IPS DF 19.7 (cell line): ENCODE data around the gene TMEM158.

Experiments used
- DNase-seq: peaks from one replicate; pipeline ENCODE4 v3.0.0-alpha.2; 2013; ENCODE audit warnings: low read depth, low spot score

The TMEM158 gene

DNA sequence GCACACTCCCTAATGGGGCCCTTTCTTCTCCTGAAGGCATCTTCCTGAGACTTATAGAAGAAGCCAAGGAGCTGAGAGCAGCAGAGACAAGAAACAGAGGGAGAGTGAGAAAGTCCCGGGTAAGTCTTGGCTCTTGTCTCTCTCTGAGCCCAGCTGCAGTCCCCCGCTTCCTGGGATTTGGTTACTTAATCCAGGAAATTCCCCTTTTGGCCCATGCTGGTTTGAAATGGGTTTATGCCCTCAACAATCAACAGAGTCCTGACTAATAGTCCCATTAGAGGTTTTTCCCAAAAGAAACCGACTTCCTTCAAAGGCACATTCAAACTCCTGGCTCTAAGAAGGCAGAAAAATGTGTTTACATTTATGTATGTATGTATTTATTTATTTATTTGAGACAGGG is 22.0 kb downstream of the TMEM158 start:
- DNase-seq, result no peak

DNA sequence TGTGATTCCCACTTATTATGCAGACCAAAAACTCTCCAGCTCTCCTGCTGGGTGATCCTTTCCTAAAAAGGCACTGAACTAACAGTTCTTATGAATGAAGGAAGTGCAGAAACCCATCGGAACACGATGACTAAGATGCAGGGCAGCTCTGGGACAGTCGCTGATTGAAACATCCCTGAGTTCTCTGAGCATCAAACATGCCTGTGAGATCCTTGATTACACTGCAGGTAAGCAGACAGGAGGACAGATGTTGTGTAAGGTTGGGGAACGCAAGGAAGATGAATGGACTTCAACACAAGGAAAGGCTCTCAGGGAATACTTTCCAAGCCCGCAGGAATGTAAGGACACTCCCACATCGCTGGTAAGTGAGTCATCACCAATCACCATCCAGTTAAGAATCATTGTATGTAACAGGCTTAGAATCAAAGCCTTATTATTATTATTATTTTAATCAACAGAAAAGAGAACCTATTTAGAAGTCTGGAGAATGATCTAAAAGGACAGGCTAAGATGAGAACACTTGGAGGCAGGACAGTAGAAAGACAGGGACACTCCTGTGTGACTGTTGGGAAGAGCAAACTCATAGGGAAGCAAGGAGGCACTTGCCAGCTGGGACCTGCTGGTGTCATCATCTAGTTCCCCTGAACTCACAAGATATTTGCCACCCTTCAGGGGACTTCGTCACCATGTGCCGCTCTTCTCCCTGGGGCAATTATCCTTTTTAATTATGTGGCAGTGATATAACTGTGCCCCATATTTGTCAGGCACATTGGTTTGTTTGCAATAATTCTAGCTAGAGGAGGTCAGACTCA is 26.0 kb downstream of the TMEM158 start:
- peak; percentile 56 for DNase-seq

DNA sequence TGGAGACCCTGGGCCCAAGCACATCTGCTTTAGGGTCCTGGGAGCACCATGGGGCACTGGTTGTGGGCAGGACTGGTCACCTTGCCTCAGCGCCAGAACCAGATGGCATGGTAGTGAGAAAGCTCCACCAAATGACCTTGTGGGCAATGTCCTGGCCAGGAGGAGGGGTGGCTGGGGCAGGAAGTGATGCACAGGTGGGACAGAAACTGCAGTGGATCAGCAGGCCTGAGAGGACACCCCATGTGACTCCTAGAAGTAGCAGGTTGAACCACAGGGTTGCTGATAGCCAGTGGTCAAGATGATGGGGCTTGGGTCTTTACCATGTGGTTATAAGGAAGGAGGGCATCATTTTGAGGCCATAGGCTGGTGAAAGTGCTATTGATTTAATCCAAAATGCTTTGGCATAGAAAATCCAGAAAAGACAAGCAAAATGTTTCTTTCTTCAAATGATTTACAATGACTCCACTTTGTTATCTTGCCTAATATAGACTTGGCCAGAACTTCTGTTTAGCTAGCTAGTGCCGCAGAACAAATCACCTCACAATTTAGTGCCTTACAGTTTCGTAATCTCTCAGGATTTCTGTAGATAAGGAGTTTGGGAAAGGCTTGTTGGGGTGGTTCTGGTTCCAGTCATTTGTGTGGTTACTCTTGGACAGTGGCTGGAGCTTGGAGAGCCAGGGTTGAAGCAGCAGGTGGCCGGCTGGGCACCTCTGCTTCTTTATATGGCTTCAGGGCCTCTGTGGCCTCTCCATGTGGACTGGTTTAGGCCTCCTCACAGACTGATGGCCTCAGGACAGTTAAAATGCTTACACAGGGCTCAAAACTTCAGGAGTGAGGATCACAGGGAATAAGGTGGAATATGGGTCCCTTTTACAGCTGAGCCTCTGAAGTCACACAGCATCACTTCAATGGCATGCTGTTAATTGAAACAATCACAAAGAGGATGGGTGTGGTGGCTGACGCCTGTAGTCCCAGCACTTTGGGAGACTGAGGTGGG is 27.5 kb downstream of the TMEM158 start:
- no peak for DNase-seq

DNA sequence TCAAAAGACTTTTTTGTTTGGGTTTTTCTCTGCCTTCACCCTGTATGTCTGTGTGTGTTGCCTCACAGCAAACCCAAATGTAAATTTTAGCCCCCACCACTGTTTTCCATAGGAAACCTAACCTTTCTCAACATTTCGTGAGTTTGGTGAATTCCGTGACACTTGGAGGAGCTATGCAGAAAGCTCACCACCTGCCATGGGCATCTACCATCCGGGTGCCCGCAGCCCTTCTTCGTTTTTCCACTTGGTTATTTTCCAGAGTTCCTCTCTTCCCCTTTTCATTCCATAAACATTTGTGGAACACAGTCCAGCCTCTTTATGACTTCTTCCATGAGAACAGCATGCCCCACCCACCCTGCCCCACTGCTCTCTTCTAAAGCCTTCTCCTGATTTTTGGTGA is 31.3 kb downstream of the TMEM158 start:
- DNase-seq, result no peak

DNA sequence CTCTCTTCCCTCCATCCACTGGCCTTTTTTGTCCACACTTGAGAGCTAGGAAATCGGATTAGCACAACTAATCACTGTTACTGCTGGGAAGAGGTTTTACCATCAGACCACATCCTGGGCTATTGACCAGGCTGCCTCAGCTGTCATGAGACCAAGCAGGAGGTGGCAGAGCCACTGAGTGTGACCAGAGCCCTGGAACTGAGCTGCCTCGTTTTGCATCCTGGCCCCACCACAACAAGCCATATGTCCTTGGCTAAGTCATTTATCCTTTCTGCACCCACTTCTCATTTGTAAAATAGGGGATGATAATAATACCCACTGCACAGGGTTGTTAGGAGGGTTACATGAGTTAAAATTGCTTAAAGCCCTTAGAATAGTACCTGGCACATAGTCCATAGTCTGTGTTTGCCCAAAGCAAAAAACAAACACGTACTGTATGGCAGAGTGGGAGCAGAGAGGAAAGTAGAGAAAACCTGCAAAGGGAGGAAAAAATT is 34.1 kb downstream of the TMEM158 start:
- DNase-seq, result no peak

DNA sequence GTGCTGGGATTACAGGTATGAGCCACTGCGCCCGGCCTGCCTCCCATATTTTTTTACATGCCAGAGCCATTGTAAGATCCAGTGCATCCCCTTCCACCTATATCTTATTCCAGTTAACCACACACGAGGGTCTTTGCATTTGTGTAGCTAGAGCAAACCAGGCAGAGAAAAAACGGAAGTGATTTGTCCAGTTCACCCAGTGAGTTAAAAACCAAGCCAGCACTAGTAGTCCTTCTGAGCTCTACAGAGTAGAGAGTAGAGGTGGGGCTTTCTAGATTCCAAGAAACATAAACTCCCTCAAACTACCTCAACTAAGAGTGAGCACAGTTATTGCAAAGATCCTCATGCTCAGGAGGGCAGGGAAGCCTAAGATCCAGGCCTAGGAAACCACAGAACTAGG is 34.7 kb downstream of the TMEM158 start:
- DNase-seq, result no peak

DNA sequence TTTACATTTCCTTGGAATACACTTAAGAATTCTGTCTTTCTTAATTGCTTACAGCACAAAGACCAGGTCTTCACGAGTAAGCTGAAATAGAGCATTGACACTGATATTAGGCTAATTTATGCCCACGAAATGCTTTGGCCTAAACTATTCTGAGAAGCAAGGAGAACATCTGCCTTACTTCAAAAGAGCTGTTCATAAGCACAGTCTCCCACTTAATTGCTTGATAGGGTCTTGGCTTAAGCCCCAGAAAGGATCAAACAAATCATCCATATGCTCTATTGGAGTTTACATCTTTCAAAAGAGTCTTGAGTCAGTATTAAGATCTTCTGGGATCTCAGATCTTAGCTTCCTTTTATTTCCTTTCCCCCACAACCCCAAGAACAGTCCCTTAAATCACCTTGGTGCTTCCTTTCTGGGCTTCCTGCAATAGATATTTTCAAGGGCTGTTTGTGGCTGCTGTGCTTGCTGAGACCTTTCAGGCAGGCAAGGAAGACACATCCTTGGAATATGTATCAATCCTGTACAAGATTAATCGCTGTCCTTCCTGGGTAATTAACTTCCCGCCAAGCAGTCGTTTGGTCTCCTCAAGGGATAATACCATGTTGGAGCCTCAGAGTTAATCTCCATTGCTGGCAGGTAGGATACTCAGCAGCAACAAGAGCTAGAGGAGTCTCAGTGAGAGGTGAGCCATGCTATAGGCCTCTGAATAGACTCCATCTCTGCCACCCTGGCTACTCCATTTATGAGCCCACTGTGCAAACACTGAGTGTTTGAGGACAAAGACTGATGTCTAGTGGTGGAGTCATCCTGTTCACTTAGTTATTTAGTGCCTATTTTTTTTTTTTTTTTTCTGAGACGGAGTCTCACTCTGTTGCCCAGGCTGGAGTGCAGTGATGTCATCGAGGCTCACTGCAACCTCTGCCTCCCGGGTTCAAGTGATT is 37.1 kb downstream of the TMEM158 start:
- DNase-seq, result no peak

DNA sequence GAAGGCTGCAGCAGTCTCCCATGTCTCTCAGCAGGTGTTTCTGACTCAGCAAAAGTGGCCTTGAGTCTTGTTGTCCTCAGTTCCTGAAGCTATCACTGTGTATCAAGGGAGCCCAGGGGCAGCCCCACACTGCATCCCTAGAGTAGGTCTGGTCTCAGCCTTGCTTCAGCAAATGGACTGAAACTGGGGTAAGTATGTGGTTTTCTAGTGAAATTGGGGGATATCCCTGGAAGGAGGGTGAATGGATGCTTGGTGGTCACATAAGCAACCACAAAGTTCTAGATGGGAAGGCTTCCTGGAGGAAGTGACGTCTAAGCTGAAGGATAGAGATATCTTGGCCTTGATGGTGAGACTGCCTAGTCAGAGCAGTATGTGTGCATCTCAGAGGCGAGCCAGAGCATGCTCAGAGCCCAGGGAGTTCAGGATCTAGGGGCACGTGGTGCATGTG is 38.4 kb downstream of the TMEM158 start:
- no peak for DNase-seq

DNA sequence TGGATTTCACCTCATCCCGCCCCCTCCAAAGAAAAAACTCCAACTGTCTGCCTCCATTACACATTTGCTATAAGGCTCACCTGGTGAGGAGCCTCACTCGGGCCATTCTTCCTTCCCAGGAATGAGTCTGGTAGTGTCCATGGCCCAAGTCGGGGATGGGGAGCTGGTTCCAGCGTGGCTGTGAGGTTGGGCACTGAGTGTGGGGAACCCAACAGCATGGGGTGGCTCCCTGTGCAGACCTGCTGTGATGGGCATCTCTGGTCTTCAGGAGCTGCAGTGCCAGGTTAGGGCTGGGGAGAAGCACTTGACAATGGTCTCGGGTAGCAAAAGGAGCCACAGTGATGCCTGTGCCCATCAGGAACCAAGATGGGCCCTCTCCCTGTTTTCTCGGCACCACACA is 39.2 kb downstream of the TMEM158 start:
- no peak for DNase-seq

DNA sequence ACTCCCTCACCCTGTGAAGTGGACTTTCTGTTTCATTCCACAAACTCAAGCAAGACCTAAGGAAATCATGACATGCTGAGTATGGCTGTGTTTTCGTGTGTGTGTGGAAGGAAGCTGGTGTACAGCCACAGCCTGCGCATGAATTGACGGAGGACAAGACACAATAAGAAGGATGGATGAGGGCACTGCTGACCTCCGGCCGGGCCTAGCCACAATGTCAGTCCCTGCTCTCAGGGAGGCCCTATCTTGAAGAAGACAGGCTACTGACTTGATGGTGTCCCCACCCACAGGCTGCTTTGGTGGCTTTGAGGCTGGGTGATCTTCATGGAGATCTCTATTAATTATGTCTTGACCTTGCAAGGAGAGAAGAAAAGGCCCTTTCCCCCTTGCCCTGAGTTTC is 40.6 kb downstream of the TMEM158 start:
- DNase-seq, result no peak

DNA sequence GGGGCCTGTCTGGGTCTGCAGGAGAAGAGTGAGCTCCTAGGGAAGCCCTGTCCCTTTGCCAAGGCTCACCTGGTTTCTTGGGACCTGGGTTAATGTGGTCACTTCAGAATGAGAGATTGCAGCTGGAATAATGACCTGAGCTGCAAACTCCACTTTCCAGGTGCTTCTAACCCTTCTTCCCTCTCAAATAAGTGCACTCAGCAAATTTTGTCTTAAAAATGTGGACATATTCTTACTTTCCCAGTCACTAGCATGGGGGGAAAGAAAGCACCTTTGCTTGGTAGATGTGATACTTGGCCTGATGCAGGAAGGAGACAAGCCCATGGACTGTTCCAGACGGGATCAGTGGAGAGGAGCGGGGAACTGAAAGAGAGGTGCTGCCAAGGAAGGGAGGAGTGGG is 41.0 kb downstream of the TMEM158 start:
- DNase-seq, result no peak

DNA sequence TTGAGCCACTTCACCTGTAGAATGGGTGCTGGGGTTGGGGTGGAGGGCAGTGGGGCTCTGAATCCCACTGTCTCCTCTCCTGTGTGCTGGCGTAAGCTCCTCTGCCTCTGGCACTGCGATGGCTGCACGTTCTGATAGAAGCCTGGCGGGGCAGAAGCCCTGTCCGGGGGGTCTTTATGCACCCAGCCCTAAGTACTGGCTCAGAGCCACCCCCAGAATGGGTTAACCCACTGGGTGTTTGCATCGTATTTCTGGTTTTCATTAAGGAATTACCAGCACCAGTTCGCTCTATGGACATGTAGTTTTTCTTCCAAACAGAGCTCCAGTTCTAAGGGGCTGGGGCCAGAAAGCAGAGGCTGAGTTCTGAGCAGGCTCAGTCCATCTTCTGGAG is 42.2 kb downstream of the TMEM158 start:
- no peak for DNase-seq

DNA sequence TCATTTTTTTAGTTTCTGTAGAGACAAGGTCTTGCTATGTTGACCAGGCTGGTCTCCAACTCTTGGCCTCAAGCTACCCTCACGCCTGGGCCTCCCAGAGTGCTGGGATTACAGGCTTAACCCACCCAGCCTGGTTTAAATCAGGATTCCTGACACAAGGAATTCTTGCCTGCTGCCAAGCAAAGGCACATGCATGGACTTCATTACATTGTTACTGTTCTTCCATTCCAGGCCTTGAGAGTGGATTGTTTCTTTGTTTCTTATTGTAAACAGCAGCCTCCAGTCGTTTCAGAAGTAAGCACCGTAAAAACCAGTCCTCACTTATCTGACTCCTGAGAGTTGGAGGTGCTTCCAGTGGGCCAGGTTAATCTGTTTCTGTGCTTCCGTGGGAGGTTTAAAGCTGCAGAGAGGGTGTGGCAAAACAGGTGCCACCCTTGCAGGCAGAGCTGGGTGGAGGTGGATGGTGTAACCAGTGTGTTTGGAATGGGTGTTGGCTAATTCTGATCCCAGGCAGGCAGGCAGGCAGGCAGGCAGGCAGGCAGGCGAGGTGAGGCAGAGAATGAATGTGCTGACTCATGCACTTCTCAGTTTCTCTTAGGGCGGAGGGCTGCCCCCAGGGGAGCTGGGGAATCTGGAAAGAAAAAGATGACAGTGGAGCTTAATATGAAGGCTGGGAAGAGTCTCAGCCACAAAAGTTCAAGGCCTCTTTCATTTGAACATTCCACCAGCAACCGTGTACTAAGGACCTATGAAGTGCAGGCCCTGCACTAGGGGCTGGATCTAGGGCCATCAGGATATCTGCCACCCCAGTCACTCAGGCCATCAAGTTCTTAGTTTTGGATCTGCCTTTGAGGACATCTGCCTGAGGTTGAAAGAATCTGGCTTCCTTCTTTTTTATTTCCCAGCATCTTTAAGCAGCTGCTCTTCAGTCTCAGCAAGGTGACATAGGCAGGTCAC is 42.9 kb downstream of the TMEM158 start:
- DNase-seq, result no peak

DNA sequence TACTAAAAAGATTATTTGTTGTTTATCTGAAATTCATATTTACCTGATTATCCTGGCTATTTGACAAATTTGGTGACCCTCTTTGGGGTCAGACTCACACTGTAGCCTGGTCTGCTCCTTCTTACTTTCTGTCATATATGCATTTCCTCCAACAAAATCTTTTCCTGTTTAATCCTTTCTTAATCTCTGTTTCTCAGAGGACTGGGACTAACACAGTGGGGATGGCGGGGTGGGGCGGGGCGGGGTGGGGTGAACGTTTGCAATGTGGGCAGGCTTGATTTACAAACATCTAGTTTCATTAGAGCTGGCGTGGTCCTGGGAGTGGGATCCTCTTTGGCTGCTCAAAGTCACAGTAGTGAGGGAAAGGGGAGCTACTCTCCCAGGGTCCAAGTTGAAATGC is 44.6 kb downstream of the TMEM158 start:
- no peak for DNase-seq

DNA sequence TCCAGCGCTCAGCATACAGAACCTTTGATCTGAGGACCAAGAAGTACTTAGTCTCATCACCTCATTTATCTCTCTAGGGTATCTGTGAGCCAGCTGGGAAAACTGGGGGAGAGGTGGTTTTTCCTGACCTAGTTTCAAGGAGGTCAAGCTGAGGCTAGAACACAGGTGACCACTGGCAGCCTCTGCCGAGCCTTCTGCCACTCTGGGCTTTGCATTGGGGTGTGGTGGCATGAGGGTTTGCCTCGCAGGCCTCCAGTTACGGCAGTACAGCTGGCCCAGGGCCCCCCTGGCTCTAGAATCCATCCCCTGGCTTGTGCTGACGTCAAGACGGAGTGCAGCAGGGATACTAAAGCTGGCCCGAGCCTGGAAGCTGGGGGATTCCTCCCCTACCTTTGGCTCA is 45.2 kb downstream of the TMEM158 start:
- no peak for DNase-seq

DNA sequence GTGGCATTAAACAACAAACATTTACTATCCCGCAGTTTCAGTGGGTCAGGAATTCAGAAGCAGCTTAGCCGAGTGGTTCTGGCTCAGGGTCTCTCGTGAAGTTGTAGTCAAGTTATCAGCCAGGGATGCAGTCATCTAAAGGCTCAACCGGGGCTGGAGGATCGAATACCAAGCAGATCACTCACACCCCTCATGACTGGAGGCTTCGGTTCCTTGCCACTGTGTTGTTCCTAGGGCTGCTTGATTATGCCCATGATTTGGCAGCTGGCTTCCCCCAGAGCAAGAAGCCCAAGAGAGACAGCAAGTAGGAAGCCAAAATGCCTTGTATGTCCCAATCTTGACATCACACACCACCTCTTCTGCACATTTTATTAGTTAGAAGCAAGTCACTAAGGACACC is 46.0 kb downstream of the TMEM158 start:
- no peak for DNase-seq

DNA sequence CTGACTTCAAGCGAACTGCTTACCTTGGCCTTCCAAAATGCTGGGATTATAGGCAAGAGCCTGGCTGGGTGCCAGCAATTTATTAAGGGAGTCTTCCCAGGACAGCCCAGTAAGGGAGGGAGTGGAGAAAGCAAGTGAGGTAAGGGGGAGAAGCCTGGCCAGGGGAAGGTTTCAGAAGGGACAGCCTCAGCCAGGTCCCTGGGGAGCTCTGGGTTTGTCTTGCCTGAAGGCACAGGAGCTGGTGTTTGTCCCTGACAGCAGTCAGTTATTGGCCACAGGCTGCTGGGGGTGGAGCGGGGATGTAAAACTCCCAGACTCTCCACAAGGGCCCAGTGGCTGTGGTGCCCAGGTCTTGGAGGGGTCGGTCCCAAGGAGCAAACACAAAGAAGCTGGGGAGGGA is 46.9 kb downstream of the TMEM158 start:
- no peak for DNase-seq

DNA sequence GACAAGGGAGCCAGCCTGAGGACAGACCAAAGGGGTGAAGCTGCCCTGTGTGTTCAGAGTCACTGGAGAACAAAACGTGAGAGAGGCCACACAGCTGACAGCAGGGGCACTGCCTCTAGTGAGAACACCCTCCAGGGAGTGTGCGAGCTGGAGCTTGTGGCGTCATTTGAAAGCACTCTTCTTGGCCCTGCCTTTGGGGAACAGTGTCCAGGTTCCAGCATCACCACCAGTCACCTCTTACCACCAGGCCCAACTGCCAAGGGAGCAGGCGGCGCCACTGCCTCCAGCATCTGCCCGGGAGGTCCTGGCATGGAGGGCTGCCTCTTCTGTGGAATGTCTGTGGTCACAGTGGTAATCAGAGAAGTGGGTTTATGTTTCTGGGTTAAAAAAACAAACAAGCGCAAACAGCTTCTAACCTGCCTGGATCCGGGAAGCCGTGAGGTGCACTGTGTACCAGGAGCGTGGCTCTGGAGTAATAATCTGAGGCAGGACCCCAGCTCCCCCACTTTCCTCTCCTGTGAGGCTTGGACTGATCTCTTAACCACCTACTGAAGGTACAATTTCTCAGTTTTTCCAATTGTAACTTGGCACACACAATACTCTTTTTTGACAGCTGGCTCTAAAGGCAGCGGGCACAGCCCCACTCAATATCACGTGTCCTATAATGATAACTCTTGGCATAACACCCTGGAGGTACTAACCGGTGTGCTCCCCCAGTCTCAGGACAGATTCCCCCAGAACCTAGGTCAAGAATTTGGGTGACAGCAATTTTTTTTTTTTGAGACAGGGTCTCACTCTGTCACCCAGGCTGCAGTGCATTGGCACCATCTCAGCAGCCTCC is 47.7 kb downstream of the TMEM158 start:
- DNase-seq, result no peak

DNA sequence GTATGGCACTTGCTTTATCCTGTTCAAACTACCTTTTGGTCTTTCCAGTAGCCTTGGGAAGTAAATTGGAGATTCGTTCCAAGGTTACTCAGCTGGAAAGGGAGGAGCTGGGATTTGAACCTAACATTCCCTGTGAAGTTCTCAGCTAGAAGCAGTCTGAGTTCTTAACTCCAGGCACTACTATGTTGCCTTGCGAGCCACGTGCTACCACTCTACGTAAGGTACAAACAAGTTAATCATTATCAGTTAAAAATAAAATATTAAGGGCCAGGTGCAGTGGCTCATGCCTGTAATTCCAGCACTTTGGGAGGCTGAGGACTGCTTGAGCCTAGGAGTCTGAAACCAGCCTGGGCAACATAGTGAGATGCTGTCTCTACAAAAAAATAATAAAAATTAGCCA is 49.2 kb downstream of the TMEM158 start:
- DNase-seq, result no peak
